Measurements from ENCODE around the gene NKX6-2.

- no peak for TF ChIP-seq CTCF (conservative IDR thresholded peaks at IDR 0.05; ENCODE audit: low read depth in 2 of 2)
- TF ChIP-seq EZH2 (IDR thresholded peaks at IDR 0.05; ENCODE audit: low read depth, unreplicated experiment), result peak; percentile 62
- TF ChIP-seq POLR2AphosphoS5 (IDR thresholded peaks at IDR 0.05; ENCODE audit: low read depth), result no peak
- TF ChIP-seq CREB1 (CRISPR knock-in tag; IDR thresholded peaks at IDR 0.05; ENCODE audit: low read depth), result no peak
- peak; percentile 82 for TF ChIP-seq EZH2phosphoT487 (IDR thresholded peaks at IDR 0.05; ENCODE audit: unreplicated experiment)
- TF ChIP-seq REST (IDR thresholded peaks at IDR 0.05; ENCODE audit: unreplicated experiment), result no peak
- TF ChIP-seq ZNF114 (CRISPR knock-in tag; IDR thresholded peaks at IDR 0.05), result no peak
- TF ChIP-seq JUNB (IDR thresholded peaks at IDR 0.05; ENCODE audit: unreplicated experiment), result no peak
- TF ChIP-seq ETS1 (IDR thresholded peaks at IDR 0.05), result no peak
- TF ChIP-seq ZNF331 (CRISPR knock-in tag; IDR thresholded peaks at IDR 0.05; ENCODE audit: low read depth), result no peak
- no peak for TF ChIP-seq ZNF462 (CRISPR knock-in tag; IDR thresholded peaks at IDR 0.05)
- TF ChIP-seq NANOG (IDR thresholded peaks at IDR 0.05; ENCODE audit: borderline replicate concordance), result no peak
- TF ChIP-seq STAT1 (IDR thresholded peaks at IDR 0.05; ENCODE audit: unreplicated experiment), result no peak
Measured at GRCh38 chr10:132786476-132786883, 533 bp upstream of the NKX6-2 start.
